Body of pancreas (tissue), 4 donors: Measurements from ENCODE around the gene ANKRD12.

Experiments used
- POLR2A ChIP-seq, 3 donors: fragments of 450-650 bp; IDR thresholded peaks; one replicate each; pipeline ENCODE4 v1.6.1; 2016; ENCODE audit warnings: antibody characterized with exemption in 3 of 3, mild to moderate bottlenecking in 2 of 3
- TF ChIP-seq, protein P1 (sequence below), 7 experiments: fragments of 450-650 bp in 4 of 7; fragments of 200-600 bp in 3 of 7; sonication (generic) in 3 of 7; IDR thresholded peaks; one replicate each; pipeline ENCODE4 v1.5.1; 2016 to 2019; ENCODE audit warnings: antibody characterized with exemption in 7 of 7

DNA sequence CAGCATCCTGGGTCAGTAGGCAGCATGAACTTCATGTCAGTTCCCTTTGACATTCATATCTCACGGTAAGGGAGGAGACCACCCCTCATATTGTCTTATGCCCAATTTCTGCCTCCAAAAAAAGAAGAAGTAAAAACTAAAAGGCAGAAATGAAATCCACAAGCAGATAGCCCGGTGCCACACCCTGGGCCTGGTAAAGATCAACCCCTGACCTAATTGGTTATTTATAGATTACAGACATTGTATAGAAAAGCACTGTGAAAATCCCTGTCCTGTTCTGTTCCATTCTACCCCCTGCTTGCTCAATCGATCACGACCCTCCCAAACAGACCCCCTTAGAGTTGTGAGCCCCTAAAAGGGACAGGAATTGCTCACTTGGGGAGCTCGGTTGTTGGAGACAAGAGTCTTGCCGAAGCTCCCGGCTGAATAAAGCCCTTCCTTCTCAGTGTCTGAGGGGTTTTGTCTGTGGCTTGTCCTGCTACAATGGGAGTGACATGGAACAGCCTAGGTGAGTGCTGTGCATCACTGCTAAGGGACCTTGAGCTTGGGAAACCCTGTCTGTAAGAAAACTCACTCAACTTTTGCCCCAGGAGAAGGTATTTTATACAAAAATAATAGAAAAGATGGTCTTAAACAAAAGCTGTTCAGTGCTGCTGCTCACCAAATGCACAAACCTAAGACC, 23.0 kb upstream of the ANKRD12 start:
- TF ChIP-seq, protein P1, sequence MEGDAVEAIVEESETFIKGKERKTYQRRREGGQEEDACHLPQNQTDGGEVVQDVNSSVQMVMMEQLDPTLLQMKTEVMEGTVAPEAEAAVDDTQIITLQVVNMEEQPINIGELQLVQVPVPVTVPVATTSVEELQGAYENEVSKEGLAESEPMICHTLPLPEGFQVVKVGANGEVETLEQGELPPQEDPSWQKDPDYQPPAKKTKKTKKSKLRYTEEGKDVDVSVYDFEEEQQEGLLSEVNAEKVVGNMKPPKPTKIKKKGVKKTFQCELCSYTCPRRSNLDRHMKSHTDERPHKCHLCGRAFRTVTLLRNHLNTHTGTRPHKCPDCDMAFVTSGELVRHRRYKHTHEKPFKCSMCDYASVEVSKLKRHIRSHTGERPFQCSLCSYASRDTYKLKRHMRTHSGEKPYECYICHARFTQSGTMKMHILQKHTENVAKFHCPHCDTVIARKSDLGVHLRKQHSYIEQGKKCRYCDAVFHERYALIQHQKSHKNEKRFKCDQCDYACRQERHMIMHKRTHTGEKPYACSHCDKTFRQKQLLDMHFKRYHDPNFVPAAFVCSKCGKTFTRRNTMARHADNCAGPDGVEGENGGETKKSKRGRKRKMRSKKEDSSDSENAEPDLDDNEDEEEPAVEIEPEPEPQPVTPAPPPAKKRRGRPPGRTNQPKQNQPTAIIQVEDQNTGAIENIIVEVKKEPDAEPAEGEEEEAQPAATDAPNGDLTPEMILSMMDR (IDR thresholded peaks at IDR 0.05) = no peak
- no peak for TF ChIP-seq POLR2A (IDR thresholded peaks at IDR 0.05)
